HAP-1 (cell line): ENCODE data around the gene GGPS1.

Experiments
- DNase-seq, 2 experiments: peaks; one replicate each; pipeline ENCODE4 v3.0.0-alpha.2; 2016 to 2020; ENCODE audit warnings: low spot score in 2 of 2
- H3K27me3 ChIP-seq: fragments of 250-450 bp; sonication (Bioruptor Pico); 2 replicates; pipeline ENCODE4 v1.5.1; 2020; ENCODE audit warnings: low read depth, mild to moderate bottlenecking, moderate library complexity
- H3K36me3 ChIP-seq: fragments of 250-450 bp; sonication (Bioruptor Pico); replicated peaks from 2 replicates; pipeline ENCODE4 v1.5.1; 2020; ENCODE audit warnings: mild to moderate bottlenecking
- H3K4me1 ChIP-seq: fragments of 250-450 bp; sonication (Bioruptor Pico); 2 replicates; pipeline ENCODE4 v1.5.1; 2020; ENCODE audit warnings: mild to moderate bottlenecking
- H3K4me3 ChIP-seq: fragments of 250-450 bp; sonication (Bioruptor Pico); 2 replicates; pipeline ENCODE4 v1.5.1; 2020; ENCODE audit warnings: mild to moderate bottlenecking, moderate library complexity
- H3K9me3 ChIP-seq: fragments of 250-450 bp; sonication (Bioruptor Pico); 2 replicates; pipeline ENCODE4 v1.5.1; 2020; ENCODE audit warnings: mild to moderate bottlenecking, moderate library complexity
- in situ Hi-C: fragments of 300-500 bp; cut with MboI; formaldehyde crosslinking; loops from 3 replicates; pipeline ENCODE4 v1.14.3; 2020; ENCODE audit warnings: low sequenced_read_pairs, inconsistent platforms, mixed read lengths

The GGPS1 gene

DNA sequence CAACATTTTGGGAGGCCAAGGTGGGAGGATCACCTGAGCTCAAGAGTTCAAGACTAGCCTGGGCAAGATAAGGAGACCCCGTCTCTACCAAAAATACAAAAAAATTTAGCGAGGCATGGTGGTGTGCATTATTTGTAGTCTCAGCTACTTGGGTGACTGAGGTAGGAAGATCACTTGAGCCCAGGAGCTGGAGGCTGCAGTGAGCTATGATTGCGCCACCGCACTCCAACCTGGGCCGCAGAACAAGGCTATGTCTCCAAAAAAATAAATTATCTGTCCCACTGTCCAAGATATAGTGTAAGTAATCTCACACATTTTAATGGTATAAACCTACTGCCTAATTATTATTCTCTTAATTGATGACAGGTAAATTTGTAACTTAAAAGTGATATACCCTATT is 13.2 kb upstream of the GGPS1 start:
- Histone ChIP-seq H3K9me3 (no peaks in the 10 kb centered on the region), H3K27me3 (no peaks in the 10 kb centered on the region), H3K4me3 (no peak overlapping the region), H3K36me3 (peaks cover 19% of the 10 kb centered on the region), H3K4me1 (peaks cover 10% of the 10 kb centered on the region)
- in situ Hi-C loops = no loop called here
- DNase-seq = no peak

GRCh38 chr1:235315735-235316134 is 12.6 kb upstream of the GGPS1 start:
- in situ Hi-C loops = no loop called here
- peaks cover 7% of the 10 kb centered on the region for H3K4me1 ChIP-seq

DNA sequence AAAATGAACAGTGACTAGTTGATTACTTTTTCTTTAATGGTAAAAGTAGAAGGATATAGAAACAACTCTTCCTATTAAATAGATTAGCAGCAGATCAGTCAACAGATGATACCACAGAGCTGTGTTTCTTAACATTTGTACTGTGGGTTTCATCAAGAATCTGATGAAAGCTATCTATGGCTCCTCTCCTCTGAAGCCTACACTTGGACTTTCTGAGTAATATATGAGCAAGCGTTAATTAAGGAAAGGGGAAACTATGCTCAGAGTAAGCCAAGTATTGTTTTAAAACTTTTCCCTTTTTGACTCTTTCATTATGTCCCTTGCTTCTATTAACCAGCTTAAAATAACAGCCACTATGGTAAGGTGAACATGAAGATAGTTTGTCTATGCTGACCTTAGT is 11.2 kb upstream of the GGPS1 start:
- no peak for DNase-seq
- in situ Hi-C loops = no loop called here
- Histone ChIP-seq H3K4me1 (peaks cover 7% of the 10 kb centered on the region), H3K27me3 (no peaks in the 10 kb centered on the region), H3K4me3 (no peak overlapping the region), H3K9me3 (no peaks in the 10 kb centered on the region), H3K36me3 (peaks cover 16% of the 10 kb centered on the region; the same call in 1 of the 2 replicates)

More at GRCh38 chr1:235315735-235316134, 12.6 kb upstream of the GGPS1 start:
- no peaks in the 10 kb centered on the region for H3K9me3 ChIP-seq
- peaks cover 23% of the 10 kb centered on the region; the same call in 1 of the 2 replicates for H3K36me3 ChIP-seq
- no peak for DNase-seq
- no peaks in the 10 kb centered on the region for H3K27me3 ChIP-seq
- H3K4me3 ChIP-seq = no peak overlapping the region

- H3K4me3 ChIP-seq = no peak overlapping the region
- DNase-seq = no peak
- H3K4me1 ChIP-seq = peaks cover 2% of the 10 kb centered on the region
- in situ Hi-C loops = no loop called here
- no peaks in the 10 kb centered on the region for H3K9me3 ChIP-seq
- H3K36me3 ChIP-seq = peaks cover 20% of the 10 kb centered on the region; the same call in 1 of the 2 replicates
- no peaks in the 10 kb centered on the region for H3K27me3 ChIP-seq
Observed at GRCh38 chr1:235319255-235319654, 9.1 kb upstream of the GGPS1 start.

DNA sequence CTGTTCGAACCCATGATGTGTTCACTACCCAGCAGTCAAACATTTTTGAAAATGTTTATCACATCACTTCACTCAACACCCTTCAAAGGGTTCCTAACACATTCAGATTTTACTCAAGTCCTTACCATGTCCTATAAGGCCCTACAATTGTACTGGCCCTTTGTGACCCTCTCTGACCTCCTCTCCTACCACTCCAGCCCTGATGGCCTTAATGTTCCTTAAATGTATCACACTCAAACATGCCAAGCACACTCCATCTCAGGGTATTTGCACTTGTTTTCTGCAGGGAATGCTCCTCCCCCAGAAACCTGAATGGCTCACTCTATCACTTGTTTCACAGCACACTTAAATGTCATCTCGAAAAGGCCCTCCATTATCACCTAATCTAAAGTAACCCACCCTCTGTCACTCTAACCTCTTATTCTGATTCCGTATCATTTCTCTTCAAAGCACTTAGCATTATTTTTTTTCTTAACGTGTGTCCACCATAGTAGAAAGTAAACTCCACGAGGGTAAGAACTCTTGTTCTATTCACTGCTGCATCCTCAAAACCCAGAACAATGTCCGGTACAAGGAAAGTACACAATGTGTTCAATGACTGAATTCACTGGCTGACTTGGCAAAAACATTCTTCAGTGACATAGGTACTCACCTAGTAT is 7.7 kb upstream of the GGPS1 start:
- Histone ChIP-seq H3K27me3 (no peaks in the 10 kb centered on the region), H3K9me3 (no peaks in the 10 kb centered on the region), H3K4me3 (no peak overlapping the region), H3K4me1 (peaks cover 5% of the 10 kb centered on the region), H3K36me3 (peaks cover 23% of the 10 kb centered on the region; the same call in 1 of the 2 replicates)
- in situ Hi-C loops = no loop called here
- DNase-seq = no peak

DNA sequence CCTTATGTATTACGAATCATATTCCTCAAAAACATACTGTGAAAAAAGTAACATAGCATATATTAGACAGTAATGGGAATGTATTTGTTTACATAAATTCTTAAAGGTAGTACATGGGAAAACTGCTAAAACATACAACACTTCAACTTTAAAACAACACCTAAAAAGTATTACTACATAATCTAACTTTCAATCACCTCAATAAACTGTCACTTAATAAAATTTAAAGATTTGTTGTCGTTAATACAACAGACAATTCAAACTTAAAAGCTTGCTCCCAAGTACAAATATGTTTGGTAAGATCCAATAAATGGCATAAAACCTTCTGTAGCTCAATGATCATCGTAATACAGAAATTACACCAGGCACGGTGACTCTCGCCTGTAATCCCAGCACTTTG is 4.1 kb upstream of the GGPS1 start:
- Histone ChIP-seq H3K36me3 (peaks cover 17% of the 10 kb centered on the region; the same call in 1 of the 2 replicates), H3K4me3 (no peak overlapping the region)
- DNase-seq = no peak

DNA sequence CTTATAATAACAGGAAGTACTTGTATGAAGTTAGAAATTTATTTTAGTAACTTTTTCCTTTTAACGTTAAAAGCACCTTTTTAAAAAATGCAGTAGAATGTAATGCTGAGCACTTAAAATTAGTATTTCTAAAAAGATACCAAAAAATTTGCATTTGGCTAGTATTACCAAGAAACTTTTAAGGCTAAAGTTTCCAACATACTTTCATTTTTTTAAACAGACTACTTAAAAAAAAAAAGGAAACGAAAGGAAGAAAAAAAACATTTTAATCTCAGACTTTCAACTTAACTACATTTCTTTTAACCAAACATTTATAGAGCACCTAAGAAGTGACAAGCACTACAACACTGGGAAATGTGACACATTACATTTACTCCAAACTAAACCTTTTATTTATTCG is 3.2 kb upstream of the GGPS1 start:
- Histone ChIP-seq H3K27me3 (no peaks in the 10 kb centered on the region), H3K36me3 (peaks cover 15% of the 10 kb centered on the region; the same call in 1 of the 2 replicates), H3K4me3 (peak overlapping the region; percentile 92; the same call in 1 of the 2 replicates), H3K9me3 (no peaks in the 10 kb centered on the region), H3K4me1 (peaks cover 10% of the 10 kb centered on the region)
- in situ Hi-C loops = no loop called here
- no peak for DNase-seq

More for the DNA sequence above, 4.1 kb upstream of the GGPS1 start:
- H3K4me1 ChIP-seq = peaks cover 10% of the 10 kb centered on the region
- no peaks in the 10 kb centered on the region for H3K27me3 ChIP-seq
- no peaks in the 10 kb centered on the region for H3K9me3 ChIP-seq
- in situ Hi-C loops = no loop called here

DNA sequence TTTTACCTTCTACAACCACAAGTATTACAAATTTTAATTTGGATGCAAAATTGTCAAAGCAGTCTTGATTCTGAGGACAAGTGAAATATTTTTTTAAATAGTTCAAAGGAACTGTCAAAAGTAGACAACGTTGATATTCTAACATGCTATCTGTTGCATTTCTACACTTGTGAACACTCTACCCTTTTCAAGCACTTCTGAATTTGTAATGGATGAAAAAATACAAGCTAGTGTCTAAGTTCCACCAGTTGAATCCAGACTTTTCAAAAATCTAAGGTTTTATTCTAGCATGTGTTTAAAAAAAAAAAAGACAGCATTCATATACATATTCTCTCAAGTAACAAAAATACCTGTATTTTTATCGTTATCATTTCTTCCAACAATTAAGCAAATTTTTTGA is 2.5 kb upstream of the GGPS1 start:
- Histone ChIP-seq H3K4me1 (peaks cover 10% of the 10 kb centered on the region), H3K4me3 (peak overlapping the region; percentile 92), H3K36me3 (peaks cover 10% of the 10 kb centered on the region; the same call in 1 of the 2 replicates), H3K27me3 (no peaks in the 10 kb centered on the region), H3K9me3 (no peaks in the 10 kb centered on the region)
- DNase-seq = no peak
- in situ Hi-C loops = no loop called here

GRCh38 chr1:235326719-235327558 is 1.4 kb upstream of the GGPS1 start:
- peaks cover 17% of the 10 kb centered on the region for H3K4me1 ChIP-seq
- DNase-seq = peak; percentile 21 to 53
- in situ Hi-C loops = no loop called here

GRCh38 chr1:235327559-235328270 is 655 bp upstream of the GGPS1 start, which contains the start of gene ARID4B:
TSS of gene ARID4B (minus strand) at chr1:235328179. CDS start at chr1:235326919, 1,260 bp downstream.
- Histone ChIP-seq H3K36me3 (peaks cover 5% of the 10 kb centered on the region; the same call in 1 of the 2 replicates), H3K4me1 (peaks cover 20% of the 10 kb centered on the region), H3K27me3 (no peaks in the 10 kb centered on the region), H3K9me3 (no peaks in the 10 kb centered on the region), H3K4me3 (peak within 1 kb of the TSS; percentile 92)
- in situ Hi-C loops = no loop called here
- no peak for DNase-seq

More at GRCh38 chr1:235326719-235327558, 1.4 kb upstream of the GGPS1 start:
- Histone ChIP-seq H3K27me3 (no peaks in the 10 kb centered on the region), H3K36me3 (peaks cover 10% of the 10 kb centered on the region; the same call in 1 of the 2 replicates), H3K4me3 (peak overlapping the region; percentile 92), H3K9me3 (no peaks in the 10 kb centered on the region)

DNA sequence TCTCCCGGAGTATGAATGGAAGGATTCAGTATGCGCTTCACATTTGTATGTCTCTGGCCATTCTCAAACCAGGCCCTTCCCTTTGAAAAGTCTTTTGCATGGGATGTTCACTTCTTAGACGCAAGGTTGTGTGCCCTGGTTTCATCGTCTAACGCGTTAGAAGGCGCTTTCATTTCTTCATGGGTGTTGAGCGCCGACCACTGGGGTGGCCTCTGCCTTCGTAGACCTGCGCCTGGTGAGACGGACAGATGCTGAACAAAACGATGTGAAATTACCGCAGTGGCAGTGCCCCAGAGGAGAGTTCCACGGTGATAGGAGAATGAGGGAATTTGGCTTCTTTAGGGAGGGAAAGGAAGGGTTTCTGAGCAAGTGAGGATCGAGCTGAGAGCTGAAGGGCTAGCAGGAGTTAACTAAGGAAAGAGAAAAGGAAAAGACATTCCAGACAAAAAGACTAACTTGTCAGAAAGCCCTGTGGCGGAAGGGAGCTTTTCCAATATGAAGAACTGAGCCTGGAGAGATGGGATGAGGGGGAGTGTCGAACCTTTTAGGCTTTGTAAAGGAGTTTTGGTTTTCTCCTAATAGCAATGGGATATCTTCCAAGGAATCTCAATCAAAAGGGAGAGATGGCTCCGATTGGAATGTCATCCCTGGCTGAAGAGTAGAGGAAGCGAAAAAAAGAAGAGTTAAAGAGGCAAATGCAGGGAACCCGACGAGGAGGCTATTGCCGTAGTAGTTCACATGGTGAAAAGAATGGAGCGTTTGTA is 951 bp downstream of the GGPS1 start:
- no peaks in the 10 kb centered on the region for H3K27me3 ChIP-seq
- H3K36me3 ChIP-seq = peaks cover 5% of the 10 kb centered on the region; the same call in 1 of the 2 replicates
- in situ Hi-C loops = no loop called here
- peak; percentile 26 to 56 for DNase-seq
- H3K9me3 ChIP-seq = no peaks in the 10 kb centered on the region
- peaks cover 20% of the 10 kb centered on the region for H3K4me1 ChIP-seq
- peak overlapping the region; percentile 92 for H3K4me3 ChIP-seq

- in situ Hi-C loops = no loop called here
- no peaks in the 10 kb centered on the region for H3K9me3 ChIP-seq
- no peaks in the 10 kb centered on the region for H3K27me3 ChIP-seq
- peak overlapping the region; percentile 92 for H3K4me3 ChIP-seq
- no peak for DNase-seq
- peaks cover 5% of the 10 kb centered on the region for H3K36me3 ChIP-seq
- peaks cover 13% of the 10 kb centered on the region for H3K4me1 ChIP-seq
Observed at GRCh38 chr1:235330918-235331285, 2.5 kb downstream of the GGPS1 start.

GRCh38 chr1:235331401-235331800 is 3.0 kb downstream of the GGPS1 start:
- DNase-seq = no peak
- Histone ChIP-seq H3K27me3 (no peaks in the 10 kb centered on the region), H3K9me3 (no peaks in the 10 kb centered on the region), H3K36me3 (peaks cover 5% of the 10 kb centered on the region), H3K4me1 (peaks cover 10% of the 10 kb centered on the region), H3K4me3 (peak overlapping the region; percentile 92)
- in situ Hi-C loops = no loop called here
